ENCODE results near the gene CSNK1A1L.

- no peak for TF ChIP-seq CTCF (IDR thresholded peaks at IDR 0.05)
- no peak for TF ChIP-seq POLR2A (IDR thresholded peaks at IDR 0.05)
These were observed 33.4 kb downstream of the CSNK1A1L start for GRCh38 chr13:37072024-37072423.

All from heart left ventricle (tissue), 13 donors.